GM23338 (cell line): ENCODE data around the gene PARD3. TPM values are rescaled to one million over a fixed set of nuclear protein-coding genes. Genes with fewer than 3 reads are reported as not detected.

ENCODE experiments used
- ATAC-seq: fragments of 200-7000 bp; cut with Tn5 transposase; 3 replicates; pipeline ENCODE4 v1.9.1; 2020
- DNase-seq: peaks from one replicate; pipeline ENCODE4 v3.0.0-alpha.2; 2015; ENCODE audit warnings: low spot score
- H2AFZ ChIP-seq: fragments of 200-600 bp; sonication (generic); 2 replicates; pipeline ENCODE4 v1.8.0; 2016; ENCODE audit warnings: antibody characterized with exemption, mild to moderate bottlenecking, moderate library complexity
- H3F3A ChIP-seq: fragments of 200-600 bp; sonication (generic); replicated peaks from 2 replicates; pipeline ENCODE4 v1.8.0; 2017; ENCODE audit warnings: antibody characterized with exemption, mixed run types, low read depth
- H3K27ac ChIP-seq: fragments of 200-600 bp; sonication (generic); 2 replicates; pipeline ENCODE4 v1.6.1; 2016; ENCODE audit warnings: low read depth
- H3K27me3 ChIP-seq: fragments of 200-600 bp; sonication (generic); 2 replicates; pipeline ENCODE4 v1.8.0; 2016; ENCODE audit warnings: mild to moderate bottlenecking, mixed run types, moderate library complexity; ENCODE audit not compliant: insufficient read depth
- H3K36me3 ChIP-seq: fragments of 200-600 bp; sonication (generic); 2 replicates; pipeline ENCODE4 v1.8.0; 2016; ENCODE audit warnings: mild to moderate bottlenecking; ENCODE audit not compliant: insufficient read depth
- H3K4me1 ChIP-seq: fragments of 200-600 bp; sonication (generic); 2 replicates; pipeline ENCODE4 v1.8.0; 2016; ENCODE audit warnings: mild to moderate bottlenecking, moderate library complexity; ENCODE audit not compliant: insufficient read depth
- H3K4me2 ChIP-seq: fragments of 200-600 bp; sonication (generic); 2 replicates; pipeline ENCODE4 v1.7.1; 2017; ENCODE audit warnings: mixed run types
- H3K4me3 ChIP-seq: fragments of 200-600 bp; sonication (generic); 2 replicates; pipeline ENCODE4 v1.6.1; 2016; ENCODE audit warnings: mixed run types
- H3K79me2 ChIP-seq: fragments of 200-600 bp; sonication (generic); replicated peaks from 2 replicates; pipeline ENCODE4 v1.8.0; 2017; ENCODE audit warnings: mild to moderate bottlenecking; ENCODE audit not compliant: insufficient read depth
- H3K9me2 ChIP-seq: fragments of 200-600 bp; sonication (generic); 2 replicates; pipeline ENCODE4 v1.8.0; 2017; ENCODE audit not compliant: insufficient read depth
- H4K20me1 ChIP-seq: fragments of 200-600 bp; sonication (generic); replicated peaks from 2 replicates; pipeline ENCODE4 v1.8.0; 2017; ENCODE audit warnings: mild to moderate bottlenecking; ENCODE audit not compliant: insufficient read depth
- H3K27ac Mint-ChIP-seq: 2 replicates; pipeline ENCODE4 v1.8.0; 2020; ENCODE audit warnings: inconsistent platforms, mild to moderate bottlenecking, moderate library complexity, mixed read lengths
- H3K27me3 Mint-ChIP-seq: 3 replicates; pipeline ENCODE4 v1.8.0; 2022; ENCODE audit warnings: low read depth, mild to moderate bottlenecking, moderate library complexity, mixed read lengths, inconsistent platforms; ENCODE audit not compliant: insufficient read depth, poor library complexity
- H3K36me3 Mint-ChIP-seq: 3 replicates; pipeline ENCODE4 v1.8.0; 2021; ENCODE audit warnings: low read depth, mild to moderate bottlenecking, inconsistent platforms, moderate library complexity, mixed read lengths
- H3K4me1 Mint-ChIP-seq: 3 replicates; pipeline ENCODE4 v1.8.0; 2020; ENCODE audit warnings: mild to moderate bottlenecking, inconsistent platforms, mixed read lengths
- H3K4me3 Mint-ChIP-seq: 3 replicates; pipeline ENCODE4 v1.8.0; 2021; ENCODE audit warnings: moderate library complexity, mild to moderate bottlenecking, inconsistent platforms, mixed read lengths
- H3K9me3 Mint-ChIP-seq: 3 replicates; pipeline ENCODE4 v1.8.0; 2020; ENCODE audit warnings: moderate library complexity, mild to moderate bottlenecking, inconsistent platforms, mixed read lengths
- CREB1 ChIP-seq: fragments of 250-450 bp; sonication (Bioruptor Pico); IDR thresholded peaks from 2 replicates; pipeline ENCODE4 v1.5.0; 2020; ENCODE audit warnings: low read depth, mild to moderate bottlenecking, moderate library complexity
- CTCF ChIP-seq, 2 experiments: fragments of 200-600 bp in 1 of 2; sonication (generic) in 1 of 2; conservative IDR thresholded peaks; 2 replicates each; pipeline versions ENCODE4 v1.5.1 to v1.6.1; 2016 to 2017; ENCODE audit warnings: antibody characterized with exemption in 2 of 2, low read depth in 2 of 2, mild to moderate bottlenecking in 2 of 2, moderate library complexity in 1 of 2
- ETS1 ChIP-seq: IDR thresholded peaks from 2 replicates; pipeline ENCODE4 v1.6.1; 2016; ENCODE audit warnings: antibody characterized with exemption
- EZH2 ChIP-seq: fragments of 200-600 bp; sonication (generic); IDR thresholded peaks from one replicate; pipeline ENCODE4 v1.8.0; 2017; ENCODE audit warnings: antibody characterized with exemption, mild to moderate bottlenecking, low read depth; ENCODE audit not compliant: unreplicated experiment
- EZH2phosphoT487 ChIP-seq: fragments of 200-600 bp; sonication (generic); IDR thresholded peaks from one replicate; pipeline ENCODE4 v1.8.1; 2018; ENCODE audit warnings: antibody characterized with exemption; ENCODE audit not compliant: unreplicated experiment
- JUNB ChIP-seq: IDR thresholded peaks from one replicate; pipeline ENCODE4 v1.6.1; 2016; ENCODE audit warnings: antibody characterized with exemption; ENCODE audit not compliant: unreplicated experiment
- NANOG ChIP-seq: IDR thresholded peaks from 2 replicates; pipeline ENCODE4 v1.6.1; 2016; ENCODE audit warnings: antibody characterized with exemption, borderline replicate concordance
- REST ChIP-seq: IDR thresholded peaks from one replicate; pipeline ENCODE4 v1.6.1; 2018; ENCODE audit warnings: antibody characterized with exemption; ENCODE audit not compliant: unreplicated experiment
- STAT1 ChIP-seq: IDR thresholded peaks from one replicate; pipeline ENCODE4 v1.6.1; 2016; ENCODE audit warnings: antibody characterized with exemption; ENCODE audit not compliant: unreplicated experiment
- ZNF462 ChIP-seq: fragments of 250-450 bp; sonication (Bioruptor Pico); IDR thresholded peaks from 2 replicates; pipeline ENCODE4 v1.5.0; 2020; ENCODE audit warnings: mild to moderate bottlenecking, moderate library complexity
- polyA plus RNA-seq: library from polyadenylated mRNA; unstranded; fragments of >200 nt; fragmentation: Nextera tagmentation; extraction: Ambion mirVana; gene quantifications from 2 replicates; pipeline ENCODE4 v1.2.1, GENCODE V29; 2016
- total RNA-seq: library from RNA; depleted of rRNA; stranded (reverse); fragments of >200 nt; shearing (Covaris generic); gene quantifications from 2 replicates; pipeline ENCODE4 v1.2.3, GENCODE V29; 2014

PARD3 gene
- total and polyA plus RNA-seq, 2 experiments from 2014 or later: 30.2 to 51.4 TPM

GRCh38 chr10:34087095-34087418 is 728.0 kb downstream of the PARD3 start:
- H3K36me3 ChIP-seq: no peaks in the 10 kb centered on the region
- DNase-seq: no peak
- peaks cover 4% of the 10 kb centered on the region for H3K27me3 Mint-ChIP-seq
- no peaks in the 10 kb centered on the region for H3K27me3 ChIP-seq
- H3K27ac ChIP-seq: no peak overlapping the region
- no peak for ATAC-seq
- H3K4me1 ChIP-seq: no peaks in the 10 kb centered on the region
- H3K9me2 ChIP-seq: peaks cover 6% of the 10 kb centered on the region; the same call in 1 of the 2 replicates
- H3K4me2 ChIP-seq: no peak overlapping the region
- TF ChIP-seq NANOG (no peak), ZNF462 (CRISPR knock-in tag) (no peak), ETS1 (no peak), EZH2phosphoT487 (no peak), STAT1 (no peak), CREB1 (CRISPR knock-in tag) (no peak), EZH2 (no peak), CTCF (conservative IDR thresholded peaks at IDR 0.05; ENCODE audit: low read depth in 2 of 2) (no peak), REST (no peak), JUNB (no peak)
- no peaks in the 10 kb centered on the region for H3F3A ChIP-seq
- peaks cover 5% of the 10 kb centered on the region; the same call in 1 of the 3 replicates for H3K36me3 Mint-ChIP-seq
- peak overlapping the region; percentile 93 for H2AFZ ChIP-seq
- no peak overlapping the region for H3K4me3 Mint-ChIP-seq
- H3K4me3 ChIP-seq: no peak overlapping the region
- H4K20me1 ChIP-seq: no peaks in the 10 kb centered on the region
- peaks cover 2% of the 10 kb centered on the region; the same call in 2 of the 3 replicates for H3K4me1 Mint-ChIP-seq
- no peak overlapping the region for H3K27ac Mint-ChIP-seq
- no peaks in the 10 kb centered on the region for H3K79me2 ChIP-seq
- H3K9me3 Mint-ChIP-seq: peaks cover 10% of the 10 kb centered on the region
